Keratinocyte (primary cell): ENCODE results near the gene HYAL2. TPM values are rescaled to one million over a fixed set of nuclear protein-coding genes. Genes with fewer than 3 reads are reported as not detected.

ENCODE experiments used
- DNase-seq: peaks from one replicate; pipeline ENCODE4 v3.0.0-alpha.2; 2011; ENCODE audit warnings: low read depth, missing footprints, low spot score
- FAIRE-seq: peaks from 2 replicates; lab custom pipeline; 2011; peaks lifted over from hg19 to GRCh38; lab: Jason Lieb, UNC
- H2AFZ ChIP-seq: 2 replicates; pipeline ENCODE4 v1.6.0; 2012; ENCODE audit warnings: low read length, control low read depth, inconsistent platforms; ENCODE audit not compliant: control insufficient read depth
- H3K27ac ChIP-seq: 2 replicates; pipeline ENCODE4 v1.5.1; 2011; ENCODE audit warnings: low read length; ENCODE audit not compliant: control insufficient read depth, insufficient read depth
- H3K27me3 ChIP-seq: 3 replicates; pipeline ENCODE4 v1.6.0; 2011; ENCODE audit warnings: low read length; ENCODE audit not compliant: control insufficient read depth, insufficient read depth; ENCODE audit errors: extremely low read depth
- H3K36me3 ChIP-seq, 2 experiments: 2 replicates in 1 of 2; 3 replicates in 1 of 2; pipeline ENCODE4 v1.5.1; 2011; ENCODE audit warnings: low read length in 2 of 2, mild to moderate bottlenecking in 1 of 2; ENCODE audit not compliant: control insufficient read depth in 2 of 2, insufficient read depth in 2 of 2; ENCODE audit errors: extremely low read depth in 1 of 2
- H3K4me1 ChIP-seq: 3 replicates; pipeline ENCODE4 v1.5.1; 2011; ENCODE audit warnings: low read length; ENCODE audit not compliant: control insufficient read depth, insufficient read depth; ENCODE audit errors: extremely low read depth
- H3K4me2 ChIP-seq: 3 replicates; pipeline ENCODE4 v1.6.0; 2011; ENCODE audit warnings: low read depth, low read length; ENCODE audit not compliant: control insufficient read depth, insufficient read depth; ENCODE audit errors: extremely low read depth
- H3K4me3 ChIP-seq, 3 experiments: fragments of 200-600 bp in 1 of 3; sonication (generic) in 1 of 3; 2 replicates in 2 of 3; 3 replicates in 1 of 3; pipeline ENCODE4 v1.5.1; 2011 to 2016; ENCODE audit warnings: low read length in 3 of 3, mild to moderate bottlenecking in 3 of 3, control low read depth in 2 of 3, inconsistent platforms in 1 of 3, low read depth in 1 of 3, mixed read lengths in 1 of 3, mixed run types in 1 of 3, moderate library complexity in 1 of 3; ENCODE audit not compliant: control insufficient read depth in 2 of 3, insufficient read depth in 2 of 3; ENCODE audit errors: extremely low read depth in 1 of 3
- H3K79me2 ChIP-seq: 2 replicates; pipeline ENCODE4 v1.6.0; 2012; ENCODE audit warnings: low read length; ENCODE audit not compliant: control insufficient read depth, insufficient read depth
- H3K9ac ChIP-seq: 3 replicates; pipeline ENCODE4 v1.6.0; 2011; ENCODE audit warnings: low read length; ENCODE audit not compliant: control insufficient read depth, insufficient read depth; ENCODE audit errors: extremely low read depth
- H3K9me1 ChIP-seq: 3 replicates; pipeline ENCODE4 v1.6.0; 2011; ENCODE audit warnings: low read length; ENCODE audit not compliant: control insufficient read depth, insufficient read depth; ENCODE audit errors: extremely low read depth
- H3K9me3 ChIP-seq: 2 replicates; pipeline ENCODE4 v1.5.1; 2012; ENCODE audit warnings: low read depth, low read length; ENCODE audit not compliant: control insufficient read depth
- H4K20me1 ChIP-seq: 3 replicates; pipeline ENCODE4 v1.6.0; 2011; ENCODE audit warnings: low read length; ENCODE audit not compliant: control insufficient read depth, insufficient read depth; ENCODE audit errors: extremely low read depth
- EZH2 ChIP-seq: IDR thresholded peaks from one replicate; pipeline ENCODE4 v1.6.1; 2012; ENCODE audit warnings: inconsistent platforms, mild to moderate bottlenecking, low read length, moderate library complexity
- dilution Hi-C: fragments of 300-500 bp; cut with MboI; formaldehyde crosslinking; loops from one replicate; pipeline ENCODE4 v1.7.0; 2020; ENCODE audit warnings: low sequenced_read_pairs; ENCODE audit not compliant: extremely low pct_ligation_motif_present
- polyA plus RNA-seq, 5 experiments: library from polyadenylated mRNA; depleted of rRNA in 3 of 5; stranded (reverse) in 3 of 5; stranded (forward) in 1 of 5; unstranded in 1 of 5; fragments of >200 nt; gene quantifications; 1 replicate in 1 of 5; 2 replicates in 3 of 5; 3 replicates in 1 of 5; pipeline versions ENCODE4 v1.2.1 to v1.2.3, GENCODE V29; 2011 to 2012; ENCODE audit warnings: missing spikeins in 2 of 5, low read depth in 1 of 5, low replicate concordance in 1 of 5
- TF ChIP-seq, protein P1 (sequence below), 3 experiments: IDR thresholded peaks in 1 of 3; conservative IDR thresholded peaks in 1 of 3; optimal IDR thresholded peaks in 1 of 3; 2 replicates in 2 of 3; 3 replicates in 1 of 3; pipeline versions ENCODE3 to v1.5.1; 2011; ENCODE audit warnings: low read length in 3 of 3, mild to moderate bottlenecking in 3 of 3, moderate library complexity in 2 of 3, control low read depth in 1 of 3, inconsistent platforms in 1 of 3; ENCODE audit not compliant: insufficient read depth in 2 of 3; ENCODE audit errors: extremely low read depth in 1 of 3

HYAL2 gene
- polyA plus RNA-seq, 1 donor (not counting 4 experiments of a cell fraction or from before 2014, with no cell fraction given) = 42.8 TPM

DNA sequence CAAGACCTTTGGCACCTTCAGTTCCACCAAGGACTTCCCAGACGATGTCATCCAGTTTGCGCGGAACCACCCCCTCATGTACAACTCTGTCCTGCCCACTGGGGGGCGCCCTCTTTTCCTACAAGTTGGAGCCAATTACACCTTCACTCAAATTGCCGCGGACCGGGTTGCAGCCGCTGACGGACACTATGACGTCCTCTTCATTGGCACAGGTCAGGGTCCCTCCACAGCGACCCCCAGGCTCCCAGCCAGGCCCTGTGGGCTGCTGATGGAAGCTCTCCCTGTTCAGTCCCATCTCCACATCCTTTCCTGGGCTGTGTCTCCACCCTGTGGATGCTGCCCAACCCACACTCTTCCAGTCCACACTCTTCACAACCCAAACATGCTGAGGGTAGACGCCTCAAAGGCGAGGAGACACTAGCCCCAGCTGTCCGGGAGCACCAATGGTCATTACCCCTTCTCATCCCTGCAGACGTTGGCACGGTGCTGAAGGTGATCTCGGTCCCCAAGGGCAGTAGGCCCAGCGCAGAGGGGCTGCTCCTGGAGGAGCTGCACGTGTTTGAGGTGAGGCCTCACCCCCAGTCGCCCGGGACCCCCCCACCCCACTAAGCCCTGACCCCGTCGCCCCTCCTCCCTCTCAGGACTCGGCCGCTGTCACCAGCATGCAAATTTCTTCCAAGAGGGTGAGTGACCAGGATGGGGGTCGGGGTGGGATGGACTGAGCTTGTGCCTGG is 48.0 kb downstream of the HYAL2 start:
- no peak for TF ChIP-seq EZH2
- TF ChIP-seq, protein P1, sequence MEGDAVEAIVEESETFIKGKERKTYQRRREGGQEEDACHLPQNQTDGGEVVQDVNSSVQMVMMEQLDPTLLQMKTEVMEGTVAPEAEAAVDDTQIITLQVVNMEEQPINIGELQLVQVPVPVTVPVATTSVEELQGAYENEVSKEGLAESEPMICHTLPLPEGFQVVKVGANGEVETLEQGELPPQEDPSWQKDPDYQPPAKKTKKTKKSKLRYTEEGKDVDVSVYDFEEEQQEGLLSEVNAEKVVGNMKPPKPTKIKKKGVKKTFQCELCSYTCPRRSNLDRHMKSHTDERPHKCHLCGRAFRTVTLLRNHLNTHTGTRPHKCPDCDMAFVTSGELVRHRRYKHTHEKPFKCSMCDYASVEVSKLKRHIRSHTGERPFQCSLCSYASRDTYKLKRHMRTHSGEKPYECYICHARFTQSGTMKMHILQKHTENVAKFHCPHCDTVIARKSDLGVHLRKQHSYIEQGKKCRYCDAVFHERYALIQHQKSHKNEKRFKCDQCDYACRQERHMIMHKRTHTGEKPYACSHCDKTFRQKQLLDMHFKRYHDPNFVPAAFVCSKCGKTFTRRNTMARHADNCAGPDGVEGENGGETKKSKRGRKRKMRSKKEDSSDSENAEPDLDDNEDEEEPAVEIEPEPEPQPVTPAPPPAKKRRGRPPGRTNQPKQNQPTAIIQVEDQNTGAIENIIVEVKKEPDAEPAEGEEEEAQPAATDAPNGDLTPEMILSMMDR (optimal IDR thresholded peaks at IDR 0.05 in 1 of 3, IDR thresholded peaks at IDR 0.05 in 1 of 3, conservative IDR thresholded peaks at IDR 0.05 in 1 of 3; ENCODE audit: extremely low read depth in 1 of 3, insufficient read depth in 2 of 3, low read length in 3 of 3) = peak in 2 of 3 experiments; percentile 88 to 89
- H3K4me3 ChIP-seq = no peak overlapping the region
- FAIRE-seq (peak; percentile 87), DNase-seq (no peak)
- no peak overlapping the region for H3K9ac ChIP-seq
- H3K9me3 ChIP-seq = no peaks in the 10 kb centered on the region
- H2AFZ ChIP-seq = no peak overlapping the region
- H4K20me1 ChIP-seq = no peaks in the 10 kb centered on the region
- H3K4me1 ChIP-seq = peaks cover 16% of the 10 kb centered on the region
- no peak overlapping the region for H3K27ac ChIP-seq
- no peaks in the 10 kb centered on the region for H3K36me3 ChIP-seq
- peak overlapping the region; percentile 2 for H3K4me2 ChIP-seq
- dilution Hi-C loops = no loop called here
- H3K27me3 ChIP-seq = peaks cover 40% of the 10 kb centered on the region
- H3K79me2 ChIP-seq = no peaks in the 10 kb centered on the region
- H3K9me1 ChIP-seq = no peaks in the 10 kb centered on the region

DNA sequence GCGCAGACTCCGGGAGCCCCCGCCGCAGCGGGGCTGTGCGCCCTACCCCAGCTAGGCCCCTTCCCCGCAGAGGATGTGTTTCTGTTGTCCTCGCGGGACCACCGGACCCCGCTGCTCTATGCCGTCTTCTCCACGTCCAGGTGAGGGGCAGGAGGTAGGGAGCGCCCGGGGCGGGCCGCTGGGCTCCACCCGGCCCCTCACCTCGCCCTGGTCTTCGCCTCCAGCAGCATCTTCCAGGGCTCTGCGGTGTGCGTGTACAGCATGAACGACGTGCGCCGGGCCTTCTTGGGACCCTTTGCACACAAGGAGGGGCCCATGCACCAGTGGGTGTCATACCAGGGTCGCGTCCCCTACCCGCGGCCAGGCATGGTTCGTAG is 48.9 kb downstream of the HYAL2 start:
- Histone ChIP-seq H3K9me1 (no peaks in the 10 kb centered on the region), H3K36me3 (no peaks in the 10 kb centered on the region), H3K4me2 (no peak overlapping the region), H2AFZ (no peak overlapping the region), H3K4me3 (no peak overlapping the region), H3K27ac (no peak overlapping the region), H3K27me3 (peaks cover 40% of the 10 kb centered on the region), H3K9ac (no peak overlapping the region), H4K20me1 (no peaks in the 10 kb centered on the region), H3K9me3 (no peaks in the 10 kb centered on the region), H3K79me2 (no peaks in the 10 kb centered on the region), H3K4me1 (peaks cover 25% of the 10 kb centered on the region)
- dilution Hi-C loops = no loop called here
- TF ChIP-seq, protein P1 (optimal IDR thresholded peaks at IDR 0.05 in 1 of 3, IDR thresholded peaks at IDR 0.05 in 1 of 3, conservative IDR thresholded peaks at IDR 0.05 in 1 of 3; ENCODE audit: extremely low read depth in 1 of 3, insufficient read depth in 2 of 3, low read length in 3 of 3) = no peak
- TF ChIP-seq EZH2 = no peak
- FAIRE-seq = no peak
- no peak for DNase-seq
